ENCODE results near the gene MRPS17.
"Not testable (repeated sequence)": the region's sequence is repeated elsewhere in the genome, so short reads cannot be mapped to it uniquely, and the experiment has no call there.

MRPS17 gene

GRCh38 chr7:55951637-55952351 is at the start of gene MRPS17:
Gene MRPS17, plus strand, starts transcription at chr7:55951877. Its CDS starts 1,319 bp downstream, at chr7:55953196.
- no peak for DNase-seq (ENCODE audit: low read depth, low spot score)

GRCh38 chr7:55903985-55904759 is 47.5 kb upstream of the MRPS17 start:
- no peak for DNase-seq (ENCODE audit: low read depth, low spot score)

DNA sequence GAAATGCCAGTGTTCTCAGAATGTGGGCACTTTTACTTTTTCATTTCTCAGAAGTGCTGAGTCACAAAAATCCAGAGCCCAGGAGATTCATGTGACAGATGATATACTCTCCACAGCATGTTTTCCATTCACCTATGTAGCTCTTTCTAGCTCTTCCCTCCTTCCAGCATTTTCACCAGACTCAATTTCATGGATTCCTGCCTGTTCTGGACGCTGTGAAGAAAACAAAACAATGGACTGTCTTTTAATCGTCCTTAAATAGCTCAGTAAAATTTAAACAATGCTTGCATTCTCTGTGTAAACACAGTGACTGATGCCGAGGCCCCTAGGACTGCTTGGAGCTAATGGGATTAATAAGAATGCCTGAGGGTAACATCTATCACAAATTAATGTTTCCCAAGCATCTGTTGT is 38.9 kb upstream of the MRPS17 start:
- no peak for DNase-seq (ENCODE audit: low read depth, low spot score)

- no peak for DNase-seq (ENCODE audit: low read depth, low spot score)
These were observed 33.9 kb upstream of the MRPS17 start for GRCh38 chr7:55917771-55918170.

GRCh38 chr7:55928006-55928767 is 23.5 kb upstream of the MRPS17 start:
- DNase-seq (ENCODE audit: low read depth, low spot score): no peak

GRCh38 chr7:55931421-55932151 is 20.1 kb upstream of the MRPS17 start:
- DNase-seq (ENCODE audit: low read depth, low spot score): no peak

GRCh38 chr7:55939514-55940123 is 12.1 kb upstream of the MRPS17 start:
- DNase-seq (ENCODE audit: low read depth, low spot score): no peak

- DNase-seq (ENCODE audit: low read depth, low spot score): no peak
These were observed 5.1 kb upstream of the MRPS17 start for GRCh38 chr7:55946545-55946944.

DNA sequence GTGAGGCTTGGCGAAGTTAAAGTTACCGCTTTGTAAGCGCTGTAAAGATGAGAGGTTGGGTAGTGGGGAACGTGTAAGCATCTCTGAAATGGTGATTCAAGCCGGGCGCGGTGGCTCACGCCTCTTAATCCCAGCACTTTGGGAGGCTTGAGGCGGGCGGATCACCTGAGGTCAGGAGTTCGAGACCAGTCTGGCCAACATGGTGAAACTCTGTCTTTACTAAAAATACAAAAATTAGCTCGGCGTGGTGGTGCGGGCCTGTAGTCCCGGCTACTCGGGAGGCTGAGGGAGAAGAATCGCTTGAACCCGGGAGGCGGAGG is 635 bp downstream of the MRPS17 start:
- not testable (repeated sequence) for DNase-seq (ENCODE audit: low read depth, low spot score)

DNA sequence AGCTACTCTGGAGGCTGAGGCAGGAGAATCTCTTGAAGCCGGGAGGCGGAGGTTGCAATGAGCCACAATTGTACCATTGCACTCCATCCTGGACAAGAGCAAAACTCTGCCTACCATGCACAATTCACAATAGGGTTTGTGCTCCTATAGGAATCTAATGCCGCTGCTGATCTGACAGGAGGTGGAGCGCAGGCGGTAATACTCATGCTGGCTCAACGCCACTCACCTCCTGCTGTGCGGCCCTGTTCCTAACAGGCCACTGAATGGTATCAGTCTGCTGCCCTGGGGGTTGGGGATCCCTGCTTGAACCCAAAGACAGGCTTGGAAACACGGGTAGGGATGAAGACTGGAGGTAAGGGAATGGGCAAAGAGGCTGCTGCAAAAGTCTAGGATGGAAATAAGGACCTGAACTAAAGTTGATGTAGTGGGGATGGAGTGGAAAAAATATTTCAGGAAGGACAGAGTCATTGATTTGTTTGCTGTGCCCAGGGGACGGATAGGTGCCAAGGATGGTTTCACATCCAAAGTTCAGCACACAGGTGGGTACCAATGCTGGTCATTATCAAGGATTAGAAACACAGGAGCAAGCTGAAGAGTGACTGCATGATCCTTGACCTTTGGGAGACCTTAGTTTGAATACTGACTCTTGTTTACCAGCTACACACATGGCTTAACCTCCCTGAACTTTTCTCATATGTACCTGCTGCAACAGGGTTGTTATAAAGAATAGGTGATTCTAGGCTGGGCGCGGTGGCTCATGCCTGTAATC is 2.2 kb downstream of the MRPS17 start:
- no peak for DNase-seq (ENCODE audit: low read depth, low spot score)

DNA sequence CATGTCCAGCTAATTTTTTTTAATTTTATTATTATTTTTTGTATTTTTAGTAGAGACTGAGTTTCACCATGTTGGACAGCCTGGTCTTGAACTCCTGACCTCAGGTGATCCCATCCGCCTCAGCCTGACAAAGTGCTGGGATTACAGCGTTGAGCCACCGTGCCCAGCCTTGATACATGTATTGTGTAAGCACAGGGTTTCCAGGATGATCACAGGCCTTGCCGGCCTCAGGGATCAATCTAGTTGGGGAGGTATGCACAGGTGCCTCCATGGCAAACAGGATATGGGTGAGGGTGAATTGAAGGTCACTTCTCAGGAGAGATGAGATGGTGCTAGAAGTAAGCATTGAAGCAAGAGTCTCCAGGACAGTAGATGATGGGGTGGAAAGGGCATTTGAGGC is 5.5 kb downstream of the MRPS17 start:
- DNase-seq (ENCODE audit: low read depth, low spot score): no peak

DNA sequence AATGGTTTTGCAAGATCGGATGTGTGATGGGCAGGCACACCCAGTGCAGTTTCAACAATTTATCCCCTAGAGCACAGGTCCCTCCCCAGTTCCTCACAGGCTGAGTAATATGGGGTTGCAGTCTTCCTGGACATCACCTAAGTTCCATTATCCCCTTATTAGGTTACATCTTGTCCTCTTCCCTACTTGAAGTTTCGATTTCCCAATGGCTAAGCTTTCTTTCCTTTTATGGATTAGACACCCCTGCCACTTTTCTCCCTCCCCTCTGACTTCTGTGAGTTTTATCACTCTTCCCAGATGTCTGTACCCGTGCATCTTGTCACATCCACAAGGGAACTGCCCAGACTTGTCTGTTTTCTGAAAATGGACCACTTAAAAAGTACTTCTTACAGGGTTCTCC is 10.3 kb downstream of the MRPS17 start:
- no peak for DNase-seq (ENCODE audit: low read depth, low spot score)

DNA sequence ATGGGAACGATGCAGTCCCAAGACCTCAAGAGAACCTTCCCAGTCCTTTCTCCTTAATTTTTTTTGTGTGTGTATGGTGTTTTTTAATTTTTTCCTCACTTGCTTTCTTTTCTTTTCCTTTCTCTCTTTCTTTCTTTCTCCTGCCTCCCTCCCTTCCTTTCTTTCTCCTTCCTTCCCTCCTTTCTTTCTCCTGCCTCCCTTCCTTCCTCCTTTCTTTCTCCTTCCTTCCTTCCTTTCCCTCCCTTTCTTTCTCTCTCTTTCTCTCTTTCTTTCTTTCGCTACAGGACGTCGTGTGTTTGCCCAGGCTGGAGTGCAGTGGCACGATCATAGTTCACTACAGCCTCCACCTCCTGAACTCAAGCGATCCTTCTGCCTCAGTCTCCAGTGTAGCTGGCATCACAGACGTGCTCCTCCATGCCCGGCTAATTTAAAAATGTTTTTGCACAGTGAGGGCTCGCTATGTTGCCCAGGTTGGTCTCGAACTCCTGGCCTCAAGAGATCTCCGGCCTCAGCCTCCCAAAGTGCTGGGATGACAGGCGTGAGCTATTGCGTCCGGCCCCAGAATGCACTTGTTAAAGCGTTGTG is 12.0 kb downstream of the MRPS17 start:
- no peak for DNase-seq (ENCODE audit: low read depth, low spot score)

GRCh38 chr7:55964261-55965099 is 12.8 kb downstream of the MRPS17 start, which contains the start of gene NIPSNAP2:
Gene NIPSNAP2, plus strand, starts transcription at chr7:55964585. Its CDS starts 25 bp downstream, at chr7:55964610.
- no peak for DNase-seq (ENCODE audit: low read depth, low spot score)

DNA sequence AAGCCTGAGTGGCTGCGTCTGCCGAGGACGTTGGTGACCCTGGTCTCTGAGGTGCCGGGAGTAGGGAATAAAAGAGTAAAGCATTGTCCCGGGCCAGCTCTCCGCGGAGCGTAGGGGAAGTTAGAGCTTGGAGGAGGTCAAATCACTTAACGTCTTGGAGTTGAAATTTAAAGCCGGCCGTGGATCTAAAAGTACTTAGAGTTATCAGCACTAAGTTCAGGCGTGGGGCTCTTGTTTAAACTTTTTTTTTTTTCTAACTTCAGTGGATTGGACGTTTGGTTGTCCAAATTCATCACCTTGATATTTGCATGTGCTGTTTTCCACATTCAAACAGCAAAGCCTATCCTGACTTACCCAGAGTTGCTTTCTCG is 13.4 kb downstream of the MRPS17 start:
- no peak for DNase-seq (ENCODE audit: low read depth, low spot score)

DNA sequence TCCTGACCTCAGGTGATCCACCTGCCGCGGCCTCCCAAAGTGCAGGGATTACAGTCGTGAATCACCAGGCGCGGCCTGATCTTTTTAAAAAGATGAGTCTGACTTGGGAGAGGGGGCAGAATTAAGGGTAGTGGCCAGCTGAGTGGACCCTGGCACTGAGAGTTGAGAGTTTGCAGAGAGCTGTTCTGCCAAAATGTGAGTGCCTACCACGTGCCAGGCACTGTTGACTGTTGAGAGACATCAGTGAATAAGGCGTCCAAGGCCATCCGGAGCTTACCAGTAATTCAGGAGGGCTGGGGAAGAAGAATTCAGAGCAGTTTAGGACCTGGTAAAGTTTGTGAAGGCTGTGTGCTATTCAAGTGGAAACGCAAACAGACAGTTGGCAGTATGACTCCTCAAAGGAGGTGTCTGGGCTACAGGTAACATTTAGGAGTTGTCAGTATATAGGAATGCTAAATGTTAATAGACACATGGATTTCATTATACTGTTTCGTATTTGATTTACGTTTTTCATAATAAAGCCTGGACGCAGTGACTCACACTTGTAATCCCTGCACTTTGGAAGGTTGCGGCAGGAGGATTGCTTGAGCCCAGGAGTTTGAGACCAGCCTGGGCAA is 14.2 kb downstream of the MRPS17 start:
- no peak for DNase-seq (ENCODE audit: low read depth, low spot score)

GRCh38 chr7:55966851-55967250 is 15.2 kb downstream of the MRPS17 start:
- no peak for DNase-seq (ENCODE audit: low read depth, low spot score)

GRCh38 chr7:55969391-55969790 is 17.7 kb downstream of the MRPS17 start:
- DNase-seq (ENCODE audit: low read depth, low spot score): no peak

- DNase-seq (ENCODE audit: low read depth, low spot score): no peak
These were observed 18.9 kb downstream of the MRPS17 start for GRCh38 chr7:55970561-55970960.
